Measurements from ENCODE around the gene PPAT. TPM values are rescaled to one million over a fixed set of nuclear protein-coding genes. Genes with fewer than 3 reads are reported as not detected.
A peak's percentile ranks its signal among the peaks of the same experiment; 100 is the strongest.

Gene PPAT
- total RNA-seq, 1 donor from 2014 or later, result 37.8 TPM

DNA sequence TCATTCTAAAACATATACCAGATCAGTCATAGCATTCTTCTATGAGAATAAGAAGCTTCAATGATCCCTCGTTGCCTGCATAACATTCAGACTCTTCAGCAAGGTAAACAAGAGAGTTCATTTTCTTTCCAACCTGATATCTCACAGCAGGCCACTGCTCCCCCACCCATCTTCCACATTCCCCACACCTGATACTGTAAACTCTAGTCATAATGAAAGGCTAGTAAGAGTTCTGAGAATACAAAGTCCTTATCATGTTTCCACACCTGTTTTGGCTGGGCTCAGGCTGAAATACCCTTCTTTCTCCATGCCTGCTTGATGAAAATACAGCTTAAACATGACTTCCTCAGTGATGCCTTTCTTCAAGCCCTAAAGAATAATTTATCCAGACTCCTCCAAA, 45.9 kb downstream of the PPAT start:
- Mint-ChIP-seq H3K27ac (no peak overlapping the region), H3K4me3 (peak overlapping the region; percentile 73)

DNA sequence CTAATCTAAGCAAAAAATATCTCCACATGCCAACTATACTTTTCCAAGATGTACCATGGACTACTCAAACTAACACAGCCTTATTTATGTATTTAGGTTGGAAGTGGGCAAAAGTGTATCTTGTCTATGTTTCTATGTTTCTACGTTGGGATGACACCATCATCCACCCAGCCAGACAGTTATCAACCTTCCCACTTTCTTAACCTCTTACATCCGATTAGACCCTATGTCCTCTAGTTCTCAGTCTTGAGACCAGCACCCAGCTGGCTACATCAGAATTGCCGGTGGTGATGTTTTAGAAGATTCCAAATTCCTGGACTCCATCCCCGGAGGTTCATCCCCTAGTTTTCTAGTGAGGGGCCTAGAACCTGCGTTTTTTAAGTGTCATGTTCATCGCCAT, 47.1 kb downstream of the PPAT start:
- no peak for DNase-seq (ENCODE audit: extremely low spot score, unreplicated experiment)
- no peaks in the 10 kb centered on the region for H3K9me3 Mint-ChIP-seq
- H3K27ac Mint-ChIP-seq, result peak overlapping the region; percentile 100
- H3K4me1 Mint-ChIP-seq (ENCODE audit: unreplicated experiment), result peaks cover 28% of the 10 kb centered on the region
- peak overlapping the region; percentile 94 for H3K4me3 Mint-ChIP-seq
- no peaks in the 10 kb centered on the region for H3K36me3 Mint-ChIP-seq
- H3K27me3 Mint-ChIP-seq, result no peaks in the 10 kb centered on the region
- TF ChIP-seq, protein P1, sequence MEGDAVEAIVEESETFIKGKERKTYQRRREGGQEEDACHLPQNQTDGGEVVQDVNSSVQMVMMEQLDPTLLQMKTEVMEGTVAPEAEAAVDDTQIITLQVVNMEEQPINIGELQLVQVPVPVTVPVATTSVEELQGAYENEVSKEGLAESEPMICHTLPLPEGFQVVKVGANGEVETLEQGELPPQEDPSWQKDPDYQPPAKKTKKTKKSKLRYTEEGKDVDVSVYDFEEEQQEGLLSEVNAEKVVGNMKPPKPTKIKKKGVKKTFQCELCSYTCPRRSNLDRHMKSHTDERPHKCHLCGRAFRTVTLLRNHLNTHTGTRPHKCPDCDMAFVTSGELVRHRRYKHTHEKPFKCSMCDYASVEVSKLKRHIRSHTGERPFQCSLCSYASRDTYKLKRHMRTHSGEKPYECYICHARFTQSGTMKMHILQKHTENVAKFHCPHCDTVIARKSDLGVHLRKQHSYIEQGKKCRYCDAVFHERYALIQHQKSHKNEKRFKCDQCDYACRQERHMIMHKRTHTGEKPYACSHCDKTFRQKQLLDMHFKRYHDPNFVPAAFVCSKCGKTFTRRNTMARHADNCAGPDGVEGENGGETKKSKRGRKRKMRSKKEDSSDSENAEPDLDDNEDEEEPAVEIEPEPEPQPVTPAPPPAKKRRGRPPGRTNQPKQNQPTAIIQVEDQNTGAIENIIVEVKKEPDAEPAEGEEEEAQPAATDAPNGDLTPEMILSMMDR (conservative IDR thresholded peaks at IDR 0.05), result no peak

More for the DNA sequence above, 45.9 kb downstream of the PPAT start:
- peaks cover 22% of the 10 kb centered on the region for H3K4me1 Mint-ChIP-seq (ENCODE audit: unreplicated experiment)
- DNase-seq (ENCODE audit: extremely low spot score, unreplicated experiment), result no peak
- H3K9me3 Mint-ChIP-seq, result no peaks in the 10 kb centered on the region
- H3K27me3 Mint-ChIP-seq, result no peaks in the 10 kb centered on the region
- H3K36me3 Mint-ChIP-seq, result no peaks in the 10 kb centered on the region
- TF ChIP-seq, protein P1 (conservative IDR thresholded peaks at IDR 0.05), result no peak

DNA sequence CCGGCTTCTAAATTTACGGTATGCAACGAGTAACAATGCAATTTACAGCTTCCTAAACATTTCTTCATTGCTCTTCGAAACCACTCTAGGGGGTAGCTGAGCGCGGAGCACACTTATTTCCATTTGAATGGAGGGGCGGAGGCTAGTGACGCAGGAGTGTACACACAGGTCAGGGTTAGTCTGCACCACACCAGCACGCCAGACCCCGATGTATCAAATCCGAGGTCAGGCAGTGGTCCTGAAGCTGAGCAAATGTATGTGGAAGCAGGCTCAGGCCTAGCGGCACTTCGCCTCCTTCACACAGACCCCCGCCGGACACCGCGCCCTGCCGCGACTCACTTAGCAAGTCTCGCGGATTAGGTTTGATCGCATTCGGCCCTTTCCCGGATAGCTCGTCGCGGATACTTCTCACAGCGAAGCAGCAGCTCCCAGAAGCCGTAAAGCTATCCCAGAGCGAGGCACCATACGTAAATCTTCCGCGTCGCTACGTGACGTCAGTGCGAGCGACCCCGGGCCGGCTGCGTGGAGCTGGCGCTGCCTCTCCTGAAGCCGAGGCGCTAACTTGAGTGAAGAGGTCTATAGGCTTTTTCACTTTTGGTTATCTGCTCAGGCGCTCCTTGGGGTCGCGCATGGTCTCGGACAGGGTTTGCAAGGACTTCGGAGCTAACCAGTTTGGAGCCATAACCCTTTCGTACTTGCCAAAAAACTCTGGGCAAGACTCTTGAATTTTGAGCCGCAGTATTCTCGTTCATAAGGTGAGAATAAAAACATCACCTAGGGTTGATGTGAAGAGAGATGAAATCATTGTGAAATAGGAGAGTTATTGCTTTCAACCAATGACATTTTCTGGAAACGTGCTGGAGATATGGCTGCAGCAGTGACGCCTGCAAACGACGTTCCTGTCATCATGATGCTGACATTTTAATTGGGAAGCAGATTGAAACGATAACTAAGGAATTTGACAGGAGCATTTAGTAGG, 48.1 kb downstream of the PPAT start, which contains the start of gene AASDH:
Gene AASDH (minus strand): TSS at position 469 of the 979 bp plus-strand sequence. CDS start 3,192 bp downstream, outside the sequence.
- Mint-ChIP-seq H3K4me1 (ENCODE audit: unreplicated experiment) (peaks cover 28% of the 10 kb centered on the region), H3K27me3 (no peaks in the 10 kb centered on the region), H3K9me3 (no peaks in the 10 kb centered on the region)

DNA sequence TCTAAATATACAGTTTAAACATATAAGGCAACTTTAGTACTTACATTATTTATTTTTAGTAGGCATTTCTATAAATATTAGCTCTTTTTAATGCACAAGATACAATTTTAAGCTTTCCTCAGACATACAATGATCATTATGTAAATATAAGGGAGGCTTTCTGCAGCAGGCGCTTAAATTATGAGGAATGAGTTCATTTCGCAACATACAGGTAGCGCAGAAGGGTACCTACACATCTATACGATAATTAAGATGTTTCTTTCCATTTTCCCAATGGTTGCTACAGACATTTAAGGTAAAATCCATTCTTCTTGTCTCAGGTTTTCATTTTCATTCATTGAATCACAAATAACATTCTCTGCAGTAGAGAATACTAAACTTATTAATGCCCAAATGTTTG, 49.3 kb downstream of the PPAT start:
- TF ChIP-seq, protein P1 (conservative IDR thresholded peaks at IDR 0.05), result no peak
- DNase-seq (ENCODE audit: extremely low spot score, unreplicated experiment), result no peak
- Mint-ChIP-seq H3K4me1 (ENCODE audit: unreplicated experiment) (peaks cover 28% of the 10 kb centered on the region), H3K27me3 (no peaks in the 10 kb centered on the region), H3K9me3 (no peaks in the 10 kb centered on the region), H3K36me3 (no peaks in the 10 kb centered on the region), H3K27ac (peak overlapping the region; percentile 100), H3K4me3 (peak overlapping the region; percentile 94)

More for the DNA sequence above, 48.1 kb downstream of the PPAT start, which contains the start of gene AASDH:
- H3K27ac Mint-ChIP-seq, result peak within 1 kb of the TSS; percentile 100
- DNase-seq (ENCODE audit: extremely low spot score, unreplicated experiment), result peak; percentile 97
- H3K4me3 Mint-ChIP-seq, result peak within 1 kb of the TSS; percentile 94
- TF ChIP-seq, protein P1 (conservative IDR thresholded peaks at IDR 0.05), result no peak
- no peaks in the 10 kb centered on the region for H3K36me3 Mint-ChIP-seq

DNA sequence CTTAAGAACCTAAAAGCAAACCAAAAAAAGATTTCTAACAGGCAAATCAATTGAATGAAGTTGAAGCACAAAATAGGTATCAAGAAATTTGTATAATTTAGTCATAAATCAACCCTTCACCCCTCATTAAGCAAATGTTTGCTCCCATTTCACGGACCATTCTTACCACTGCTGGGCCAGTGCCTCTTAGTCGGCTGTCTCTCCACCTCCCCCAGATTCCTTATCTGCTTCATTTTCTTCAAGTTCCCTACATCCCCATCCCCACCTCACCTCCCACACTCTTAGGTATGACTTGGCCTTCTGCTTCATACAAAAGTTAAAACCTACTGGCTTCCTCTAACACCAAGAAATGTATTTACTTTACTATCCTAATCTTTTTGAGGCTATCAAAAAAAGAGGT, 60.0 kb downstream of the PPAT start:
- no peak overlapping the region for H3K4me3 Mint-ChIP-seq
- no peaks in the 10 kb centered on the region for H3K9me3 Mint-ChIP-seq
- H3K27me3 Mint-ChIP-seq, result no peaks in the 10 kb centered on the region
- H3K4me1 Mint-ChIP-seq (ENCODE audit: unreplicated experiment), result no peaks in the 10 kb centered on the region
- H3K36me3 Mint-ChIP-seq, result peaks cover 23% of the 10 kb centered on the region
- TF ChIP-seq, protein P1 (conservative IDR thresholded peaks at IDR 0.05), result no peak
- no peak for DNase-seq (ENCODE audit: extremely low spot score, unreplicated experiment)
- H3K27ac Mint-ChIP-seq, result no peak overlapping the region

Measured in type B pancreatic cell (in vitro differentiated cells).